DND-41 (cell line): ENCODE data around the gene COX6B2.

Source experiments
- CTCF ChIP-seq: IDR thresholded peaks from 2 replicates; pipeline ENCODE4 v1.5.1; 2012; ENCODE audit warnings: borderline replicate concordance, low read length, moderate library complexity, mild to moderate bottlenecking; ENCODE audit not compliant: poor library complexity, severe bottlenecking; ENCODE audit errors: extremely low read depth
- EZH2 ChIP-seq: IDR thresholded peaks from 3 replicates; pipeline ENCODE4 v1.6.1; 2012; ENCODE audit warnings: borderline replicate concordance, low read depth, mild to moderate bottlenecking, moderate library complexity, low read length, inconsistent platforms; ENCODE audit not compliant: severe bottlenecking

GRCh38 chr19:55370305-55370988 lies 15.9 kb upstream of the COX6B2 start, which contains the start of gene IL11:
- TF ChIP-seq CTCF: no peak
- TF ChIP-seq EZH2: no peak
